H1 (cell line): ENCODE measurements around the gene CHI3L1. TPM values are rescaled to one million over a fixed set of nuclear protein-coding genes. Genes with fewer than 3 reads are reported as not detected.
A peak's percentile ranks its signal among the peaks of the same experiment; 100 is the strongest.

Experiments used
- CTCF ChIA-PET: fragments of 300-600 bp; sonication (Branson Sonifier 250); formaldehyde crosslinking; loops from one replicate; lab custom pipeline; 2021; ENCODE audit not compliant: partially characterized antibody; lab: Charles Lee
- POLR2A ChIA-PET: fragments of 300-600 bp; sonication (Branson Sonifier 250); formaldehyde crosslinking; loops from one replicate; lab custom pipeline; 2021; ENCODE audit warnings: inconsistent platforms; ENCODE audit not compliant: partially characterized antibody; lab: Charles Lee
- DNase-seq, 2 experiments: peaks; one replicate each; pipeline versions ENCODE4 v3.0.0 to v3.0.0-alpha.2; 2010 to 2022; ENCODE audit warnings: low spot score in 2 of 2, low read depth in 1 of 2, mixed read lengths in 1 of 2
- FAIRE-seq: peaks from 2 replicates; lab custom pipeline; 2011; peaks lifted over from hg19 to GRCh38; lab: Jason Lieb, UNC
- H2AFZ ChIP-seq: 2 replicates; pipeline ENCODE4 v1.8.1; 2012; ENCODE audit warnings: low read length, inconsistent platforms
- H2AK5ac ChIP-seq: 2 replicates; pipeline ENCODE4 v1.6.1; 2013; ENCODE audit warnings: low read depth, low read length
- H2BK120ac ChIP-seq: replicated peaks from 2 replicates; pipeline ENCODE3; 2013; ENCODE audit warnings: low read depth, low read length, inconsistent platforms
- H2BK12ac ChIP-seq: 2 replicates; pipeline ENCODE4 v1.6.1; 2013; ENCODE audit warnings: low read depth, low read length
- H2BK15ac ChIP-seq: 2 replicates; pipeline ENCODE4 v1.6.1; 2013; ENCODE audit warnings: low read length
- H2BK20ac ChIP-seq: 2 replicates; pipeline ENCODE4 v1.6.1; 2013; ENCODE audit warnings: low read length
- H2BK5ac ChIP-seq: 2 replicates; pipeline ENCODE4 v1.6.1; 2013; ENCODE audit warnings: low read depth, low read length
- H3K14ac ChIP-seq: 2 replicates; pipeline ENCODE4 v1.6.1; 2013; ENCODE audit warnings: inconsistent platforms; ENCODE audit not compliant: insufficient read length
- H3K18ac ChIP-seq: 2 replicates; pipeline ENCODE4 v1.6.1; 2013; ENCODE audit warnings: low read length; ENCODE audit errors: extremely low read depth
- H3K23ac ChIP-seq: 2 replicates; pipeline ENCODE4 v1.6.1; 2013; ENCODE audit warnings: inconsistent platforms; ENCODE audit not compliant: insufficient read length
- H3K23me2 ChIP-seq: 2 replicates; pipeline ENCODE4 v1.6.1; 2013; ENCODE audit warnings: low read depth, low read length
- H3K27ac ChIP-seq: 2 replicates; pipeline ENCODE4 v1.6.1; 2011; ENCODE audit warnings: low read depth, low read length, inconsistent platforms
- H3K27me3 ChIP-seq, 4 experiments: replicated peaks in 1 of 4; 1 replicate in 1 of 4; 2 replicates in 3 of 4; pipeline versions ENCODE4 v1.6.1 to v1.8.1; 2011 to 2013; ENCODE audit warnings: low read length in 3 of 4, mild to moderate bottlenecking in 3 of 4, inconsistent platforms in 2 of 4, mixed read lengths in 2 of 4, moderate library complexity in 1 of 4; ENCODE audit not compliant: control insufficient read depth in 3 of 4, insufficient read depth in 3 of 4; ENCODE audit errors: extremely low read depth in 1 of 4
- H3K36me3 ChIP-seq, 4 experiments: 2 replicates each; pipeline versions ENCODE4 v1.6.1 to v1.8.1; 2011 to 2013; ENCODE audit warnings: mild to moderate bottlenecking in 4 of 4, low read length in 3 of 4, moderate library complexity in 2 of 4, control low read depth in 1 of 4, inconsistent platforms in 1 of 4; ENCODE audit not compliant: insufficient read depth in 4 of 4, control insufficient read depth in 2 of 4
- H3K4ac ChIP-seq: replicated peaks from 2 replicates; pipeline ENCODE3; 2013; ENCODE audit warnings: low read length, low read depth, mixed read lengths, inconsistent platforms; ENCODE audit not compliant: insufficient read length
- H3K4me1 ChIP-seq, 4 experiments: replicated peaks in 1 of 4; 1 replicate in 1 of 4; 2 replicates in 3 of 4; pipeline versions ENCODE4 v1.6.1 to v1.8.1; 2011 to 2013; ENCODE audit warnings: low read length in 3 of 4, inconsistent platforms in 2 of 4, mixed read lengths in 1 of 4; ENCODE audit not compliant: insufficient read depth in 4 of 4, control insufficient read depth in 3 of 4
- H3K4me2 ChIP-seq, 2 experiments: 2 replicates each; pipeline versions ENCODE4 v1.6.1 to v1.8.1; 2011 to 2013; ENCODE audit warnings: low read depth in 2 of 2, low read length in 2 of 2, control low read depth in 1 of 2, inconsistent platforms in 1 of 2, mild to moderate bottlenecking in 1 of 2; ENCODE audit not compliant: insufficient read depth in 1 of 2
- H3K4me3 ChIP-seq, 4 experiments: fragments of 200-600, 300-600 bp in 1 of 4; sonication (generic), shearing (Covaris generic), sonication (Bioruptor Twin) in 1 of 4; 2 replicates each; pipeline versions ENCODE4 v1.5.1 to v1.8.1; 2011 to 2016; ENCODE audit warnings: low read length in 4 of 4, low read depth in 3 of 4, control low read depth in 2 of 4, inconsistent platforms in 2 of 4, mild to moderate bottlenecking in 2 of 4, mixed read lengths in 1 of 4, moderate library complexity in 1 of 4; ENCODE audit not compliant: insufficient read depth in 2 of 4; ENCODE audit errors: extremely low read depth in 1 of 4
- H3K56ac ChIP-seq: replicated peaks from 2 replicates; pipeline ENCODE3; 2013; ENCODE audit warnings: low read depth, mild to moderate bottlenecking, mixed read lengths, low read length, inconsistent platforms; ENCODE audit not compliant: insufficient read length
- H3K79me1 ChIP-seq: 2 replicates; pipeline ENCODE4 v1.6.1; 2013; ENCODE audit warnings: low read depth, low read length, control low read depth
- H3K79me2 ChIP-seq, 2 experiments: 2 replicates each; pipeline versions ENCODE4 v1.6.1 to v1.8.1; 2012 to 2013; ENCODE audit warnings: low read length in 2 of 2, mild to moderate bottlenecking in 2 of 2, inconsistent platforms in 1 of 2; ENCODE audit not compliant: insufficient read depth in 2 of 2, control insufficient read depth in 1 of 2
- H3K9ac ChIP-seq, 4 experiments: replicated peaks in 1 of 4; 1 replicate in 1 of 4; 2 replicates in 3 of 4; pipeline versions ENCODE4 v1.6.1 to v1.8.1; 2011 to 2013; ENCODE audit warnings: low read depth in 3 of 4, low read length in 3 of 4, control low read depth in 2 of 4, mild to moderate bottlenecking in 2 of 4, moderate library complexity in 2 of 4, inconsistent platforms in 1 of 4; ENCODE audit errors: extremely low read depth in 1 of 4
- H3K9me3 ChIP-seq, 2 experiments: 2 replicates each; pipeline versions ENCODE4 v1.6.1 to v1.8.1; 2012 to 2013; ENCODE audit warnings: mild to moderate bottlenecking in 2 of 2, moderate library complexity in 2 of 2, control low read depth in 1 of 2, inconsistent platforms in 1 of 2, low read depth in 1 of 2, low read length in 1 of 2, mixed read lengths in 1 of 2; ENCODE audit not compliant: insufficient read depth in 2 of 2
- H4K20me1 ChIP-seq, 2 experiments: replicated peaks in 1 of 2; 2 replicates each; pipeline versions ENCODE3 to v1.8.1; 2011 to 2013; ENCODE audit warnings: inconsistent platforms in 2 of 2, low read length in 2 of 2, mild to moderate bottlenecking in 1 of 2; ENCODE audit not compliant: insufficient read depth in 2 of 2, control insufficient read depth in 1 of 2
- H4K5ac ChIP-seq: 2 replicates; pipeline ENCODE4 v1.6.1; 2013; ENCODE audit warnings: low read length, low read depth, mixed read lengths, inconsistent platforms; ENCODE audit not compliant: insufficient read length
- H4K8ac ChIP-seq: 2 replicates; pipeline ENCODE4 v1.8.0; 2013; ENCODE audit warnings: mild to moderate bottlenecking, moderate library complexity, low read length, inconsistent platforms; ENCODE audit not compliant: insufficient read depth; ENCODE audit errors: extremely low read depth
- H4K91ac ChIP-seq: replicated peaks from 2 replicates; pipeline ENCODE3; 2013; ENCODE audit warnings: low read length, mixed read lengths, inconsistent platforms; ENCODE audit not compliant: insufficient read length
- GABPA ChIP-seq: IDR thresholded peaks from 2 replicates; pipeline ENCODE4 v1.6.1; 2011; ENCODE audit warnings: mild to moderate bottlenecking, low read length, moderate library complexity, borderline replicate concordance; ENCODE audit not compliant: insufficient read depth
- PHF8 ChIP-seq: fragments of 200-600 bp; sonication (generic); conservative IDR thresholded peaks from 2 replicates; pipeline ENCODE4 v1.7.1; 2012; ENCODE audit warnings: low read depth, mild to moderate bottlenecking, inconsistent platforms, low read length, moderate library complexity
- RAD21 ChIP-seq, 2 experiments: IDR thresholded peaks in 1 of 2; conservative IDR thresholded peaks in 1 of 2; 2 replicates each; pipeline ENCODE4 v1.6.1; 2011; ENCODE audit warnings: low read depth in 2 of 2, low read length in 2 of 2, improper control_type of control experiment in 1 of 2, inconsistent platforms in 1 of 2, mild to moderate bottlenecking in 1 of 2, moderate library complexity in 1 of 2
- TCF12 ChIP-seq: IDR thresholded peaks from 2 replicates; pipeline ENCODE4 v1.6.1; 2011; ENCODE audit warnings: low read depth, mild to moderate bottlenecking, low read length
- WGBS, 2 experiments: shearing (Covaris generic) in 1 of 2; methylation state at CpG; one replicate each; pipeline versions ENCODE4 v1.1.6 to v1.1.7; 2013 to 2015; ENCODE audit warnings: low lambda C conversion rate in 2 of 2, mixed read lengths in 2 of 2, inconsistent platforms in 1 of 2, low coverage in 1 of 2, missing lambda C conversion rate in 1 of 2; ENCODE audit not compliant: insufficient replicate concordance in 2 of 2, insufficient coverage in 1 of 2, insufficient read length in 1 of 2; ENCODE audit errors: extremely low coverage in 1 of 2, missing lambda C conversion rate in 1 of 2; 5-methylcytosine and 5-hydroxymethylcytosine counted together
- polyA plus RNA-seq, 7 experiments: library from polyadenylated mRNA; depleted of rRNA in 3 of 7; stranded (reverse) in 5 of 7; unstranded in 2 of 7; fragments of >200 nt in 5 of 7; fragments of 200-250 nt in 2 of 7; gene quantifications; 1 replicate in 5 of 7; 2 replicates in 1 of 7; 4 replicates in 1 of 7; pipeline versions ENCODE4 v1.2.1 to v1.2.3, GENCODE V29; 2011 to 2013; ENCODE audit warnings: missing spikeins in 2 of 7, mixed read lengths in 2 of 7
- total RNA-seq: library from RNA; stranded (reverse); fragmentation: NEBNext Ultra II Directional; extraction: Animal tissue kit (Norgen Biotek cat#: 25700); gene quantifications from 2 replicates; pipeline ENCODE4 v1.2.1, GENCODE V29; 2021

The CHI3L1 gene
- total and polyA plus RNA-seq, 2 of the 8 experiments (the other 6 are each of a cell fraction or from before 2014, with no cell fraction given) = 1.0 TPM; not detected in 1

DNA sequence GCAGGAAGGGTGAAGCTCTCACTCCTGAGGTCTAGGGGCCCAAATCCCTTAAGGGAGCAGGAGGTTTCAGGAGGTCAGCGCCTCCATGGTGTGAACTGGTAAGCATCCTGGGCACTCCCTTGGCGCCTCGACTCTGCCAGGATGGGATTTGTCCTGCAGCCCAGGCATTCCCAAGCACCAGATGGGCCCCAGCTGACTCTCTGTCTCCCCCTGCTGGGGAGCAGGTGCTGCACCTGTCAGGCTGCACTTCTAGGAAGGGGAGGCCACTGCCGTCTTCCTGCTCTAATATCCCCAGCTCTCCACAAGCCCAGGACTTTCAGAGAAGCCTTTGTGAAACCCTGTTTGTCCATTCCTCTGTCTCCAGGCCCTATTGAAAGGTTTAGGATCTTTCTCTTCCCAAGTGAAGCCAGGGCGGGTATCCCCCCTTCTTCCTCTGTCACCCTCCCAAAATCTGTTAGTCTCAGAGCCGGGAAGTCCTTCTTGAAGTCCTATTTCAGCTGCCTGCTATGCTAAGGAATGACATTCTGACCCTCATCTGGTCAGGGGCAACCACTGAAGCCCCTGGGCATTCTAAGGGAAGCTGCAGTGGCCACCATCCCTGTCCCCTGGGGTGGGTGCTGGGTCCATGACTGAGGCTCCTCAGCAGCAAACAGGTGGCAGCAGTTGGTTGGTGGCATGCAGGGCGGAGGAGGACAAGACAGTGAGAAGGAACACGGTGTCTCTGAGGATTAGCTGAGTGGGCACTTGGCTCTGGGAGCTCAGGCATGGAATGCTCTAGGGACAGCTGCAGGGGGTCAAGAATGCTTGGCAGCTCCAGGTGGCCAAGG lies 14.1 kb downstream of the CHI3L1 start:
- peak; percentile 60 for FAIRE-seq
- Histone ChIP-seq H3K23ac (no peak overlapping the region), H2BK15ac (0 out of 2 replicates have a peak overlapping the region, but pooled peaks have one; percentile 25), H2BK5ac (no peak overlapping the region), H2AFZ (no peak overlapping the region), H2BK12ac (no peak overlapping the region), H3K14ac (no peak overlapping the region), H2AK5ac (no peak overlapping the region), H3K4me3 (no peak overlapping the region), H4K91ac (no peak overlapping the region), H3K79me1 (no peaks in the 10 kb centered on the region), H3K27ac (no peak overlapping the region), H3K9ac (no peak overlapping the region), H3K56ac (no peak overlapping the region), H3K4me1 (peaks cover 0 to 7% (median under 1%) of the 10 kb centered on the region in 4 experiments; a peak in 3 of 7 replicates), H4K20me1 (no peaks in the 10 kb centered on the region), H3K23me2 (no peaks in the 10 kb centered on the region), H3K4me2 (no peak overlapping the region), H4K8ac (no peak overlapping the region; the same call in 1 of the 2 replicates), H2BK20ac (no peak overlapping the region), H4K5ac (no peak overlapping the region), H3K79me2 (no peaks in the 10 kb centered on the region), H3K36me3 (no peaks in the 10 kb centered on the region), H3K9me3 (no peaks in the 10 kb centered on the region), H3K27me3 (no peaks in the 10 kb centered on the region), H3K4ac (no peak overlapping the region), H2BK120ac (no peak overlapping the region), H3K18ac (no peak overlapping the region)
- POLR2A ChIA-PET = interaction anchor here (1.1 to 1.6 kb wide), 3 partner anchors 54 to 133 kb away, joined by 3 to 6 read pairs (median 3); no protein-coding TSS in a partner anchor
- CTCF ChIA-PET = interaction anchor here (0.6 to 16.8 kb wide), 46 partner anchors 9 to 474 kb away, joined by 3 to 511 read pairs (median 6); partner anchors contain the start of genes ADORA1, CHI3L1 and MYOG
- DNase-seq = peak; percentile 68 to 92
- 63% methylated on average over 8 of the region's 8 CpGs; no CpG with 5 or more reads in 1 of the 2 experiments for WGBS, 2 experiments
- peak; percentile 82 to 90 for TF ChIP-seq RAD21 (IDR thresholded peaks at IDR 0.05 in 1 of 2, conservative IDR thresholded peaks at IDR 0.05 in 1 of 2; ENCODE audit: low read depth in 2 of 2, low read length in 2 of 2)
- TF ChIP-seq TCF12 = peak; percentile 88; the same call in 1 of the 2 replicates
- TF ChIP-seq GABPA = peak; percentile 38; the same call in 1 of the 2 replicates
- TF ChIP-seq PHF8 = no peak
